ENCODE measurements around the gene HPSE2. TPM values are rescaled to one million over a fixed set of nuclear protein-coding genes. Genes with fewer than 3 reads are reported as not detected.

Gene HPSE2
- total and polyA plus RNA-seq, 2 experiments from 2014 or later = 0.10 to 0.24 TPM

DNA sequence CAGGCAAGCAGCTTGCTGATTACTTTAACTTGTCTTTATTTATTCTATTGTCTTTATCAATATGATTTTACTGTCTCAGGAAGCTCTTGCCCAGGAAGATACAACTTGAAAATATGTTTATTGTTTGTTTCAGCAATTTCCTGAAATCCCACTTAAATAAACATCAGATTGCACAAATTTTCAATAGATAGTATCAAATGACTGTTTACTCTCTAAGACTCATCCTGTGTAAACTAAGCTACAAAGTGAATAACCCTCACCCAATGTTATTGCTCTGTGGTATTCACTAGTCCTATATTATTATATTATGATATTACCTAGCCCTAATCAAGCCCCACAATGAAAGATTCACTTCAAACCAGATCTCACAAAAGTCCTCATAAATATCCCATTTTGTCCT, 658.5 kb downstream of the HPSE2 start:
- Histone ChIP-seq H3K27ac (ENCODE audit: low read depth) (no peak overlapping the region), H3K9me2 (ENCODE audit: insufficient read depth) (no peaks in the 10 kb centered on the region), H3K27me3 (ENCODE audit: insufficient read depth) (no peaks in the 10 kb centered on the region), H3K4me1 (ENCODE audit: insufficient read depth) (no peaks in the 10 kb centered on the region), H4K20me1 (replicated peaks; ENCODE audit: insufficient read depth) (no peaks in the 10 kb centered on the region), H3K4me3 (no peak overlapping the region), H3K36me3 (ENCODE audit: insufficient read depth) (no peaks in the 10 kb centered on the region), H3F3A (replicated peaks; ENCODE audit: low read depth) (no peaks in the 10 kb centered on the region), H3K4me2 (no peak overlapping the region), H3K79me2 (replicated peaks; ENCODE audit: insufficient read depth) (no peaks in the 10 kb centered on the region), H2AFZ (no peak overlapping the region; the same call in 1 of the 2 replicates)
- no peak for DNase-seq (ENCODE audit: low spot score)
- TF ChIP-seq, protein P1, sequence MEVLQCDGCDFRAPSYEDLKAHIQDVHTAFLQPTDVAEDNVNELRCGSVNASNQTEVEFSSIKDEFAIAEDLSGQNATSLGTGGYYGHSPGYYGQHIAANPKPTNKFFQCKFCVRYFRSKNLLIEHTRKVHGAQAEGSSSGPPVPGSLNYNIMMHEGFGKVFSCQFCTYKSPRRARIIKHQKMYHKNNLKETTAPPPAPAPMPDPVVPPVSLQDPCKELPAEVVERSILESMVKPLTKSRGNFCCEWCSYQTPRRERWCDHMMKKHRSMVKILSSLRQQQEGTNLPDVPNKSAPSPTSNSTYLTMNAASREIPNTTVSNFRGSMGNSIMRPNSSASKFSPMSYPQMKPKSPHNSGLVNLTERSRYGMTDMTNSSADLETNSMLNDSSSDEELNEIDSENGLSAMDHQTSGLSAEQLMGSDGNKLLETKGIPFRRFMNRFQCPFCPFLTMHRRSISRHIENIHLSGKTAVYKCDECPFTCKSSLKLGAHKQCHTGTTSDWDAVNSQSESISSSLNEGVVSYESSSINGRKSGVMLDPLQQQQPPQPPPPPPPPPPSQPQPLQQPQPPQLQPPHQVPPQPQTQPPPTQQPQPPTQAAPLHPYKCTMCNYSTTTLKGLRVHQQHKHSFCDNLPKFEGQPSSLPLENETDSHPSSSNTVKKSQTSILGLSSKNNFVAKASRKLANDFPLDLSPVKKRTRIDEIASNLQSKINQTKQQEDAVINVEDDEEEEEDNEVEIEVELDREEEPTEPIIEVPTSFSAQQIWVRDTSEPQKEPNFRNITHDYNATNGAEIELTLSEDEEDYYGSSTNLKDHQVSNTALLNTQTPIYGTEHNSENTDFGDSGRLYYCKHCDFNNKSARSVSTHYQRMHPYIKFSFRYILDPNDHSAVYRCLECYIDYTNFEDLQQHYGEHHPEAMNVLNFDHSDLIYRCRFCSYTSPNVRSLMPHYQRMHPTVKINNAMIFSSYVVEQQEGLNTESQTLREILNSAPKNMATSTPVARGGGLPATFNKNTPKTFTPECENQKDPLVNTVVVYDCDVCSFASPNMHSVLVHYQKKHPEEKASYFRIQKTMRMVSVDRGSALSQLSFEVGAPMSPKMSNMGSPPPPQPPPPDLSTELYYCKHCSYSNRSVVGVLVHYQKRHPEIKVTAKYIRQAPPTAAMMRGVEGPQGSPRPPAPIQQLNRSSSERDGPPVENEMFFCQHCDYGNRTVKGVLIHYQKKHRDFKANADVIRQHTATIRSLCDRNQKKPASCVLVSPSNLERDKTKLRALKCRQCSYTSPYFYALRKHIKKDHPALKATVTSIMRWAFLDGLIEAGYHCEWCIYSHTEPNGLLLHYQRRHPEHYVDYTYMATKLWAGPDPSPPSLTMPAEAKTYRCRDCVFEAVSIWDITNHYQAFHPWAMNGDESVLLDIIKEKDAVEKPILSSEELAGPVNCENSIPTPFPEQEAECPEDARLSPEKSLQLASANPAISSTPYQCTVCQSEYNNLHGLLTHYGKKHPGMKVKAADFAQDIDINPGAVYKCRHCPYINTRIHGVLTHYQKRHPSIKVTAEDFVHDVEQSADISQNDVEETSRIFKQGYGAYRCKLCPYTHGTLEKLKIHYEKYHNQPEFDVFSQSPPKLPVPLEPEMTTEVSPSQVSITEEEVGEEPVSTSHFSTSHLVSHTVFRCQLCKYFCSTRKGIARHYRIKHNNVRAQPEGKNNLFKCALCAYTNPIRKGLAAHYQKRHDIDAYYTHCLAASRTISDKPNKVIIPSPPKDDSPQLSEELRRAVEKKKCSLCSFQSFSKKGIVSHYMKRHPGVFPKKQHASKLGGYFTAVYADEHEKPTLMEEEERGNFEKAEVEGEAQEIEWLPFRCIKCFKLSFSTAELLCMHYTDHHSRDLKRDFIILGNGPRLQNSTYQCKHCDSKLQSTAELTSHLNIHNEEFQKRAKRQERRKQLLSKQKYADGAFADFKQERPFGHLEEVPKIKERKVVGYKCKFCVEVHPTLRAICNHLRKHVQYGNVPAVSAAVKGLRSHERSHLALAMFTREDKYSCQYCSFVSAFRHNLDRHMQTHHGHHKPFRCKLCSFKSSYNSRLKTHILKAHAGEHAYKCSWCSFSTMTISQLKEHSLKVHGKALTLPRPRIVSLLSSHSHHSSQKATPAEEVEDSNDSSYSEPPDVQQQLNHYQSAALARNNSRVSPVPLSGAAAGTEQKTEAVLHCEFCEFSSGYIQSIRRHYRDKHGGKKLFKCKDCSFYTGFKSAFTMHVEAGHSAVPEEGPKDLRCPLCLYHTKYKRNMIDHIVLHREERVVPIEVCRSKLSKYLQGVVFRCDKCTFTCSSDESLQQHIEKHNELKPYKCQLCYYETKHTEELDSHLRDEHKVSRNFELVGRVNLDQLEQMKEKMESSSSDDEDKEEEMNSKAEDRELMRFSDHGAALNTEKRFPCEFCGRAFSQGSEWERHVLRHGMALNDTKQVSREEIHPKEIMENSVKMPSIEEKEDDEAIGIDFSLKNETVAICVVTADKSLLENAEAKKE (CRISPR knock-in tag; IDR thresholded peaks at IDR 0.05) = no peak
- TF ChIP-seq POLR2AphosphoS5 (IDR thresholded peaks at IDR 0.05; ENCODE audit: low read depth) (no peak), ZNF114 (CRISPR knock-in tag; IDR thresholded peaks at IDR 0.05) (no peak), NANOG (IDR thresholded peaks at IDR 0.05; ENCODE audit: borderline replicate concordance) (no peak), ZNF331 (CRISPR knock-in tag; IDR thresholded peaks at IDR 0.05; ENCODE audit: low read depth) (no peak), JUNB (IDR thresholded peaks at IDR 0.05; ENCODE audit: unreplicated experiment) (no peak), EZH2phosphoT487 (IDR thresholded peaks at IDR 0.05; ENCODE audit: unreplicated experiment) (no peak), CTCF (conservative IDR thresholded peaks at IDR 0.05; ENCODE audit: low read depth in 2 of 2) (no peak), ETS1 (IDR thresholded peaks at IDR 0.05) (no peak), STAT1 (IDR thresholded peaks at IDR 0.05; ENCODE audit: unreplicated experiment) (no peak), CREB1 (CRISPR knock-in tag; IDR thresholded peaks at IDR 0.05; ENCODE audit: low read depth) (no peak), EZH2 (IDR thresholded peaks at IDR 0.05; ENCODE audit: low read depth, unreplicated experiment) (no peak)
- no peak for ATAC-seq
- Mint-ChIP-seq H3K4me3 (no peak overlapping the region), H3K27me3 (ENCODE audit: insufficient read depth, low read depth, poor library complexity) (peaks cover 4% of the 10 kb centered on the region), H3K27ac (no peak overlapping the region), H3K36me3 (ENCODE audit: low read depth) (no peaks in the 10 kb centered on the region), H3K9me3 (no peaks in the 10 kb centered on the region), H3K4me1 (peaks cover 14% of the 10 kb centered on the region)

Measured in GM23338 (cell line).